Aorta (tissue), 5 donors: Measurements from ENCODE around the gene CTAG1B. TPM values are rescaled to one million over a fixed set of nuclear protein-coding genes. Genes with fewer than 3 reads are reported as not detected.
"Not testable (repeated sequence)": the region's sequence is repeated elsewhere in the genome, so short reads cannot be mapped to it uniquely, and the experiment has no call there.

Experiments
- ATAC-seq: fragments of 200-7000 bp; cut with Tn5 transposase; one replicate; pipeline ENCODE4 v1.9.1; 2022; ENCODE audit warnings: moderate library complexity; ENCODE audit not compliant: low FRiP score
- DNase-seq, 2 donors: peaks; one replicate each; pipeline ENCODE4 v3.0.0-alpha.2; 2020
- H3K27ac ChIP-seq, 2 donors: one replicate each; pipeline ENCODE4 v1.5.1; 2013; ENCODE audit warnings: low read length in 2 of 2, mild to moderate bottlenecking in 2 of 2, moderate library complexity in 2 of 2, control low read depth in 1 of 2, inconsistent platforms in 1 of 2, low read depth in 1 of 2
- H3K27me3 ChIP-seq, 2 donors: one replicate each; pipeline ENCODE4 v1.6.1; 2013; ENCODE audit warnings: control low read depth in 1 of 2, low read length in 1 of 2, mild to moderate bottlenecking in 1 of 2, moderate library complexity in 1 of 2; ENCODE audit not compliant: insufficient read depth in 2 of 2, control insufficient read depth in 1 of 2
- H3K36me3 ChIP-seq, 2 donors: one replicate each; pipeline ENCODE4 v1.6.1; 2013; ENCODE audit warnings: control low read depth in 1 of 2, low read length in 1 of 2, mild to moderate bottlenecking in 1 of 2; ENCODE audit not compliant: insufficient read depth in 2 of 2, control insufficient read depth in 1 of 2
- H3K4me1 ChIP-seq, 2 donors: one replicate each; pipeline ENCODE4 v1.6.1; 2013; ENCODE audit warnings: low read length in 2 of 2, control low read depth in 1 of 2, mild to moderate bottlenecking in 1 of 2, moderate library complexity in 1 of 2; ENCODE audit not compliant: insufficient read depth in 2 of 2, control insufficient read depth in 1 of 2
- H3K4me3 ChIP-seq, 2 donors: one replicate each; pipeline ENCODE4 v1.5.1; 2013; ENCODE audit warnings: low read length in 2 of 2, control low read depth in 1 of 2, mild to moderate bottlenecking in 1 of 2
- H3K9me3 ChIP-seq: one replicate; pipeline ENCODE4 v1.6.1; 2013; ENCODE audit warnings: mild to moderate bottlenecking, low read length; ENCODE audit not compliant: control insufficient read depth
- WGBS, 2 donors: extraction: QIAGEN DNeasy Blood & Tissue Kit; methylation state at CpG; one replicate each; pipeline ENCODE4 v1.1.7; 2013; 5-methylcytosine and 5-hydroxymethylcytosine counted together
- intact Hi-C, 2 donors: fragments of 100-400 bp; cut with DNase I; formaldehyde crosslinking; loops; one replicate each; pipeline versions ENCODE4 v1.14.2 to v1.15.0; 2022
- polyA plus RNA-seq, 2 donors: library from polyadenylated mRNA; stranded (reverse); fragments of 200-250 nt; gene quantifications; one replicate each; pipeline ENCODE4 v1.2.3, GENCODE V29; 2013
- total RNA-seq, 2 donors: library from RNA; stranded (reverse); fragmentation: NEBNext Ultra II Directional; extraction: Animal tissue kit (Norgen Biotek cat#: 25700); gene quantifications; one replicate each; pipeline ENCODE4 v1.2.1, GENCODE V29; 2021
- donor health status: healthy with polysubstance abuse.
- donor health status: Bipolar disorder and iron deficiency.
- donor health status: DM: no; HTN: no; CAD: no.
- donor health status: DM: no; HTN: no; CAD: no.
- donor health status: DM: yes; HTN: yes; CAD: no.

The CTAG1B gene
- total and polyA plus RNA-seq, 4 donors: not detected

DNA sequence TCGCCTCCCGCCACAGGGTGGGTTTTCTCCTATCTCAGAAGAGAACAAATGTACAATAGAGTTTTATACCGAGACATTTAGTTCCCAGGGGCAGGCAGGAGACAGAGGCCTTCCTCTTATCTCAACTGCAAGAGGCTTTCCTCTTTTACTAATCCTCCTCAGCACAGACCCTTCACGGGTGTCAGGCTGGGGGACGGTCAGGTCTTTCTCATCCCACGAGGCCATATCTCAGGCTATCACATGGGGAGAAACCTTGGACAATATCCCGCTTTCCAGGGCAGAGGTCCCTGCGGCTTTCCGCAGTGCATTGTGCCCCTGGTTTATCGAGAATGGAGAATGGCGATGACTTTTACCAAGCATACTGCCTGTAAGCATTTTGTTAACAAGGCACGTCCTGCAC lies 10.3 kb downstream of the CTAG1B start:
- intact Hi-C loops: not testable (repeated sequence)
- WGBS, 2 donors: 78 to 84% methylated on average over 12 of the region's 12 CpGs

DNA sequence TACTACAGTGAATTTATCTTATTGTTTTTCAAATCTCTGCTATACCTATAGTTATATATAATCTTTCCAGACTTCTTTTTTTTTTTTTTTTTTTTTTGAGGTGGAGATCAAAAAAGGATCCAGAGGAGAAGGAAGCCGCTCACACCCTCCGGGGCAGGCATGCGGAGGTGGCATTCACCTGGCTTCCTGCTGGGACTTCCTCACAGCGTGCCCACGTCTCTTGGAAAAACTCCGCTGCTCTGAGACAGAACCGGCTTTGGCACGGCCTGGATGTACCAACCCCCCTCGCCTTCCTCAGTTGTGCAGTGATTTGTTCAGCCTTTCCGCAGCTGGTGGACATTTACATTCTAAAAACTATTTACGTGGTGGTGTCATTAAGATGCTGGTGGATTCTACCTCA lies 11.1 kb downstream of the CTAG1B start:
- H3K4me3 ChIP-seq, H3K27me3 ChIP-seq, H3K9me3 ChIP-seq, H3K36me3 ChIP-seq, H3K27ac ChIP-seq, ATAC-seq, DNase-seq, intact Hi-C loops, H3K4me1 ChIP-seq: not testable (repeated sequence)
- WGBS, 2 donors: 80 to 86% methylated on average over 11 of the region's 11 CpGs

More for the DNA sequence above, 10.3 kb downstream of the CTAG1B start:
- not testable (repeated sequence) for H3K27me3 ChIP-seq, H3K9me3 ChIP-seq, H3K4me1 ChIP-seq, DNase-seq, H3K27ac ChIP-seq, H3K4me3 ChIP-seq, ATAC-seq, H3K36me3 ChIP-seq

DNA sequence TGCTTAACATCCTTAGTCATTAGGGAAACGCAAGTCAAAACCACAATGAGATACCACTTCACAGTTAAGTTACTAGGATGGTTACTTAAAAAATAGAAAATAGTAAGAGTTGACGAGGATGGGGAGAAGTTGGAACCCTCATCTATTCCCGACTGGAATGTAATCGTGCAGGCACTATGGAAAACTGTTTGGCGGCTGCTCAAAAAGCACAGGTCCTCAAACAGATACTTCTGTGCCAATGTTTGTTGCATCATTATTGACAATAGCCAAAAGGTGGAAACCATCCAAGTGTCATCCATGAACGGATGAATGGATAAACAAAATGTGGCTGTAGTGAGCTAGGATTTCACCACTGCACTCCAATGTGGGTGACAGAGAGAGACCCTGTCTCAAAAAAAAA lies 11.7 kb downstream of the CTAG1B start:
- no peak for ATAC-seq

DNA sequence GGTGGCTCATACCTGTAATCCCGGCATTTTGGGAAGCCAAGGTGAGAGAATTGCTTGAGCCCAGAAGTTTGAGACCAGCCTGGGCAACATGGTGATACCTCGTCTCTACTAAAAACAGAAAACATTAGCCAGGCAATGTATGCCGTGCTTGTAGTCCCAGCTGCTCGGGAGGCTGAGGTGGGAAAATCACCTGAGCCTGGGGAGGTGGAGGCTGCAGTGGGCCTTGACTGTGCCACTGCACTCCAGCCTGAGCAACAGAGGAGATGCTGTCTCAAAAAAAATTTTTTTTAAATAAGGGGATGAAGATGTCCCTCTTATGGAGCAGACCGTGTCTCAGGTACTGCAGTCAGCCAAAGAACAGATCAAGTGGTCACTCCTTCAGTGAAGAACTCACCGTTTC lies 13.5 kb downstream of the CTAG1B start:
- Histone ChIP-seq H3K27me3 (no peaks in the 10 kb centered on the region), H3K27ac (no peak overlapping the region), H3K4me3 (no peak overlapping the region), H3K36me3 (no peaks in the 10 kb centered on the region), H3K4me1 (no peaks in the 10 kb centered on the region), H3K9me3 (no peaks in the 10 kb centered on the region)
- DNase-seq: no peak
- ATAC-seq: no peak
- 77 to 89% methylated on average over 6 of the region's 6 CpGs for WGBS, 2 donors
- intact Hi-C loops: no loop called here

More for the DNA sequence above, 11.7 kb downstream of the CTAG1B start:
- Histone ChIP-seq H3K4me3 (no peak overlapping the region), H3K9me3 (no peaks in the 10 kb centered on the region), H3K27ac (no peak overlapping the region), H3K36me3 (no peaks in the 10 kb centered on the region), H3K4me1 (no peaks in the 10 kb centered on the region), H3K27me3 (no peaks in the 10 kb centered on the region)
- intact Hi-C loops: no loop called here
- 73 to 79% methylated on average over 6 of the region's 6 CpGs for WGBS, 2 donors
- no peak for DNase-seq

DNA sequence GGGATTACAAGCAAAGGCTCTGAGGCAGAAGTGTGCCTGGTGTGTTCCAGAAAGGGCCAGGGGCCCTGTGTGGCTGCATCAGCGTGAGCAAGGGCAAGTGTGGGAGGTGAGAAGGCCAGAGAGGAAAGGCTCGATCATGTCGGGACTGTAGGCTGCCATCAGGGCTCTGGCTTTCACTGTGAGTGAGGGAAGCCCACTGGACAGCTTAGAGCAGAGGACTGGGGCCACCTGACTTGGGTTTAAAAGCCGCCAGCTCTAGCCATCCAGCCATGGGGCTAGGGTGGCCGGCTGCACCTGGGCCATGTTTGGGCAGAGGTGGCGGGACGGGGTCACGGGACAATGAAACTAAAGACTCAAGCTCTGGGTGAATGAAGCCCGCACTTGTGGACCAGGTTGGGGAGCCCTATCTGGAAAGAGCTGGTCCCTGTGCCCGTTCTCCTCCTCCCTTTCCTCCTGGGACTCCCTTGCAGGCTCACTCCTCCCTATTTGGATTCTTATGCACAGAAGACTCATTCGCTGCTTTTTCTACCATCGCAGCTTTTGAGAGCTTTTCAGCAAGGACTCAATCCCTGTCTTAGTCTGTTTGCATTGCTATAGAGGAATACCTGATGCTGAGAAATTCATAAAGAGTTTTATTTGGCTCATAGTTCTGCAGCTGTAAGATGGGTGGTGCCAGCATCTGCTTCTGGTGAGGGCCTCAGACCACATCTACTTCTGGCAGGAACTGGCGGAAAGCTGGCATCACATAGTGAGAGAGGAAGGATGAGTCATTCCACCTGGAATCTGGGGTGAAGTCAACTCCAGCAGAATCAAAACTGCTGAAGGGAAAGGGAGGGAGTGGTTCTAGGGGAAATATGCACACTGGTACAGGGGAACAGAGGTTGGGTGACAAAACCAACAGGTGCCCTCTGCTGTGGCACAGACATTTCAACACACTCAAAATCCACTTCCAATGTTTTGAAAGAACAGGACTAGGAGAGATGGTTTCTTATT lies 15.3 kb downstream of the CTAG1B start:
- peak overlapping the region in 1 of 2 donors; percentile 30 for H3K27ac ChIP-seq
- no peak overlapping the region for H3K4me3 ChIP-seq
- no peaks in the 10 kb centered on the region for H3K36me3 ChIP-seq
- no peak for DNase-seq
- ATAC-seq: no peak
- intact Hi-C loops: no loop called here
- 67 to 68% methylated on average over 13 of the region's 13 CpGs for WGBS, 2 donors
- no peaks in the 10 kb centered on the region for H3K4me1 ChIP-seq
- no peaks in the 10 kb centered on the region for H3K27me3 ChIP-seq
- H3K9me3 ChIP-seq: no peaks in the 10 kb centered on the region

DNA sequence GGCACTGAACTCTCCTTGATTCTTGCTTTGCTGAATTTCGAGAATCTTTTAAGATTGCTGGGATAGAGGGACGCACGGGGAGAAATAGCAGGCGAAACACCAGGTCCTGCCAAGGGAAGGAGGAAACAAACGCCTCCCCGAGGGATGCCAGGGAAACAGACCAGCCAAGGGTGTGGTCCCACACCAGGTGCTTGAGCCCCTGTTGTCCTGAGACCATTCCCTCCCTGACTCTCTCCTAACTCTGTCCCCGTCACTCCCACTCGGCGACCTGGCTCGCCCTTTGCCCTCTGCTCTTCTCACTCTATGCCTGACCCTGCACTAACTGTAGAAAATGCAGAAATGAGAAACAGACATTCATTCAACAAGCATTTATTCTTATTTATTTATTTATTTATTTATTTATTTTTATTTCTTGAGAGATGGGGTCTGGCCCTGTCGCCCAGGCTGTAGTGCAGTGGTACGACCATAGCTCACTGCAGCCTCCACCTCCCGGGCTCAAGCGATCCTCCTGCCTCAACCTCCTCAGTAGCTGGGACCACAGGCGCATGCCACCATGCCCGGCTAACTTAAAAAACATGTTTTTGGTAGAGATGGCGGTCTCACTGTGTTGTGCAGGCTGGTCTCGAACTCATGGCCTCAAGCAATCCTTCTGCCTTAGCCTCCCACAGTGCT lies 16.2 kb downstream of the CTAG1B start:
- ATAC-seq: no peak
- 89 to 93% methylated on average over 18 of the region's 18 CpGs for whole genome bisulfite sequencing, 2 donors
- no peaks in the 10 kb centered on the region for H3K9me3 ChIP-seq
- no peaks in the 10 kb centered on the region for H3K36me3 ChIP-seq
- no peak overlapping the region for H3K27ac ChIP-seq
- H3K27me3 ChIP-seq: no peaks in the 10 kb centered on the region
- no peak for DNase-seq
- no peak overlapping the region for H3K4me3 ChIP-seq
- intact Hi-C loops: no loop called here
- no peaks in the 10 kb centered on the region for H3K4me1 ChIP-seq

DNA sequence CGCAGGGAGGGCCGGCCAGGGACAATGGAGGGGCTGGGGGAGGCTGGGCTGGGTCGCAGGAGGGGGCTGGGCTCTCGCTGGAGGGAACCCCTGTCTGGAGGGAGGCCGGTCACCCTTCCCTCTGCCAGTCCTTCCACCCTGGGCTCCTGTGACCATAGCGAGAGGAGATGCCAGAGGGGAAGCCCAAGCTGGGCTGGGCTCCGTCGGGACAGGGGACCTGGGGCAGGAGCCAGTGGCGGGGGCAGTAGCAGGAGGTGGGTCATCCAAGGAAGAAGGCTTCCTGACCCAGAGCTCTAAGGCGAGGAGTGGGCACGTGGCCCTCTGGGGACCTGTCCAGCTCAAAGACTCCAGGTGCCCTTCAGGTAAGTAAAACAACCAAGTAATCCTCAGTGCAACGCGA lies 16.9 kb downstream of the CTAG1B start:
- DNase-seq (no peak), ATAC-seq (no peak)
- Histone ChIP-seq H3K4me3 (no peak overlapping the region), H3K4me1 (no peaks in the 10 kb centered on the region), H3K27ac (no peak overlapping the region), H3K27me3 (no peaks in the 10 kb centered on the region), H3K9me3 (no peaks in the 10 kb centered on the region), H3K36me3 (no peaks in the 10 kb centered on the region)
- 80 to 82% methylated on average over 11 to 13 of the region's 13 CpGs for WGBS, 2 donors
- intact Hi-C loops: no loop called here

DNA sequence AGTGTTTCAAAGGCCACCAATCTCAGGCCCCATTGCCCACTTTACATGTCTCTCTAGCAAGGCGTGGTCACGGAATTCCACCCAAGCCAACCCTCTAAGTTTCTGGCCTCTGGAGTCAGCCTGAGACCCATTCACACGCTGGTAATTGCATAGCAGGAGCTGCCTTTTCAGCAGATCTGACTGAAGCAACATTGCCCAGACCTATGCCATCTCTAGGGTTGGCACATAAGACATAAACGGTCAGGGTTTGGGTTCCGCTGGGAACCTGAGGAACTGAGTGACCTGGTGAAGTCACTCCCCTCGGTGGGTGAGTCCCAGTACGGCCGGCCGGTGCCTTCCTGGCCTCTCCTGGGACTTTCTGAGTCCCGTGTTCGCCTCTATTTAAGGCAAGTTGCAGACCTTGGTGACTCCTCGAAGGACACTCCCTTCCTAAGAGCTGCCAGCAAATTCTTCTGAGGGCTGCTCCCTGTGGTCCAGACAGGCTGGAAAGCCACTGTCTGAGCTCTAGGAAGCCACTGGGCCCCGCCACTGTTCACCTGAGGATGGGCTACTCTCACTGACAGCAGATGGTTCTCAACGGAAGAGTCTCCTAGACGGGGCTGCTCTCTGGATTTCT lies 18.2 kb downstream of the CTAG1B start:
- H3K36me3 ChIP-seq: no peaks in the 10 kb centered on the region
- no peak overlapping the region for H3K4me3 ChIP-seq
- no peak for ATAC-seq
- H3K4me1 ChIP-seq: no peaks in the 10 kb centered on the region
- no peak for DNase-seq
- no peaks in the 10 kb centered on the region for H3K9me3 ChIP-seq
- H3K27ac ChIP-seq: no peak overlapping the region
- H3K27me3 ChIP-seq: no peaks in the 10 kb centered on the region
- intact Hi-C loops: no loop called here
- 70 to 74% methylated on average over 15 of the region's 15 CpGs for WGBS, 2 donors
